Fibroblast of lung (primary cell): ENCODE measurements around the gene PID1. TPM values are rescaled to one million over a fixed set of nuclear protein-coding genes. Genes with fewer than 3 reads are reported as not detected.

ENCODE experiments used
- DNase-seq, 2 donors: peaks; one replicate each; pipeline versions ENCODE4 v3.0.0 to v3.0.0-alpha.2; 2010; ENCODE audit warnings: low read depth in 2 of 2
- H2AFZ ChIP-seq: 2 replicates; pipeline ENCODE4 v1.5.1; 2012; ENCODE audit warnings: low read length, control low read depth, inconsistent platforms
- H3K27ac ChIP-seq: 2 replicates; pipeline ENCODE4 v1.5.1; 2011; ENCODE audit warnings: low read length, control low read depth; ENCODE audit not compliant: insufficient read depth
- H3K27me3 ChIP-seq: 2 replicates; pipeline ENCODE4 v1.5.1; 2011; ENCODE audit warnings: mild to moderate bottlenecking, low read length; ENCODE audit not compliant: control insufficient read depth, insufficient read depth
- H3K36me3 ChIP-seq: 2 replicates; pipeline ENCODE4 v1.5.1; 2011; ENCODE audit warnings: low read length; ENCODE audit not compliant: control insufficient read depth, insufficient read depth
- H3K4me1 ChIP-seq: 2 replicates; pipeline ENCODE4 v1.5.1; 2011; ENCODE audit warnings: low read length; ENCODE audit not compliant: control insufficient read depth, insufficient read depth; ENCODE audit errors: extremely low read depth
- H3K4me2 ChIP-seq: 2 replicates; pipeline ENCODE4 v1.5.1; 2011; ENCODE audit warnings: low read length, control low read depth; ENCODE audit not compliant: insufficient read depth; ENCODE audit errors: extremely low read depth
- H3K4me3 ChIP-seq, 4 experiments: fragments of 200-600 bp in 1 of 4; sonication (generic) in 1 of 4; replicated peaks in 1 of 4; 2 replicates each; pipeline ENCODE4 v1.5.1; 2011 to 2016; ENCODE audit warnings: low read length in 4 of 4, low read depth in 3 of 4, mild to moderate bottlenecking in 3 of 4, control low read depth in 2 of 4, inconsistent platforms in 1 of 4, mixed read lengths in 1 of 4; ENCODE audit not compliant: insufficient read depth in 1 of 4; ENCODE audit errors: control extremely low read depth in 1 of 4
- H3K79me2 ChIP-seq: 2 replicates; pipeline ENCODE4 v1.5.1; 2012; ENCODE audit warnings: mild to moderate bottlenecking, low read length, inconsistent platforms; ENCODE audit not compliant: control insufficient read depth, insufficient read depth
- H3K9ac ChIP-seq: 2 replicates; pipeline ENCODE4 v1.5.1; 2011; ENCODE audit warnings: mild to moderate bottlenecking, low read length, control low read depth; ENCODE audit not compliant: insufficient read depth
- H3K9me3 ChIP-seq: 2 replicates; pipeline ENCODE4 v1.5.1; 2012; ENCODE audit warnings: low read depth, low read length; ENCODE audit not compliant: control insufficient read depth, insufficient read depth
- H4K20me1 ChIP-seq: 2 replicates; pipeline ENCODE4 v1.5.1; 2011; ENCODE audit warnings: low read length; ENCODE audit not compliant: control insufficient read depth, insufficient read depth; ENCODE audit errors: extremely low read depth
- EZH2 ChIP-seq: IDR thresholded peaks from 2 replicates; pipeline ENCODE4 v1.5.1; 2012; ENCODE audit warnings: low read length, control low read depth, mild to moderate bottlenecking; ENCODE audit errors: missing control alignments
- polyA plus RNA-seq, 2 donors: library from polyadenylated mRNA; depleted of rRNA in 1 of 2; stranded (reverse) in 1 of 2; unstranded in 1 of 2; fragments of >200 nt; gene quantifications; 2 replicates each; pipeline ENCODE4 v1.2.1, GENCODE V29; 2011 to 2012; ENCODE audit warnings: missing spikeins in 1 of 2
- total RNA-seq: library from RNA; depleted of rRNA; stranded (reverse); fragments of >200 nt; gene quantifications from 2 replicates; pipeline ENCODE4 v1.2.1, GENCODE V29; 2014
- TF ChIP-seq, protein P1 (sequence below), 2 donors: IDR thresholded peaks in 1 of 2; conservative IDR thresholded peaks in 1 of 2; 1 replicate in 1 of 2; 2 replicates in 1 of 2; pipeline ENCODE4 v1.5.1; 2011 to 2012; ENCODE audit warnings: low read length in 2 of 2, control low read depth in 1 of 2, inconsistent platforms in 1 of 2, low read depth in 1 of 2, mild to moderate bottlenecking in 1 of 2

Gene PID1
- total and polyA plus RNA-seq, 2 donors (not counting 1 experiment from before 2014, with no cell fraction given): 15.7 to 29.6 TPM

DNA sequence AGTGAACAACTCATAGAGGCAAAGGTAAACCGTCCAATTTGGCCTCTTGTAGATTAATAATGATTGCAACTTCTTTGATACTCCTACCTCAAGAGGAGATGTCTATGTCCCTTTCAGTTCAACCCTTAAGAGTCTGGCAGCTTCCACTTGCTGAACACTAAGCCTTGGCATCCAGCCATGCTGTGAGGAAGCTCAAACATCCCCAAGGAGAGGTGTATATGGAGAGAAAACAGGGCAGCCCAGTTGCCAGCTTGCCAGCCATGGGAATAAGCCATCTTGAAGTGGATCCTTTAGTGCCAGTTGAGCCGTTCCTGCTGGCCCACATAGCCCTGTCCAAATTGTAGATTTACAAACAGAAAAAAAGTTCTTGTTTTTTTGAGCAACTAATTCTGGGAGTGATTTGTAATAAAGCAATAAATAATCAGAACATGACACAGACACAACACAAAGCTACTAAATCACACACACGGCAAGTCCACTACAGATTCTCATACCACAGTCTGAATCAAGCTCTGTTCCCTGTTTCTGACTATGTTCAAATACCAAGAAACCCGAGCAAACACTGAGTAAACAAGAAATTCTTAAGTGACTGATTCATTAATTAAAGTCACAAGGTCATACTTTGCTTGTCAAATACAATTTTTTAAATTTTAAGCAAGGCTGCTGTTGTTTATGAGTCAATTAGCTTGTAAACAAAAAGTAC, 96.1 kb downstream of the PID1 start:
- H3K4me3 ChIP-seq: no peak overlapping the region
- H2AFZ ChIP-seq: no peak overlapping the region
- H3K9ac ChIP-seq: no peak overlapping the region
- no peaks in the 10 kb centered on the region for H3K27me3 ChIP-seq
- peaks cover 2% of the 10 kb centered on the region for H3K4me1 ChIP-seq
- peak overlapping the region; percentile 9 for H3K27ac ChIP-seq
- peak; percentile 21 to 56 for DNase-seq
- H3K79me2 ChIP-seq: no peaks in the 10 kb centered on the region
- TF ChIP-seq, protein P1, sequence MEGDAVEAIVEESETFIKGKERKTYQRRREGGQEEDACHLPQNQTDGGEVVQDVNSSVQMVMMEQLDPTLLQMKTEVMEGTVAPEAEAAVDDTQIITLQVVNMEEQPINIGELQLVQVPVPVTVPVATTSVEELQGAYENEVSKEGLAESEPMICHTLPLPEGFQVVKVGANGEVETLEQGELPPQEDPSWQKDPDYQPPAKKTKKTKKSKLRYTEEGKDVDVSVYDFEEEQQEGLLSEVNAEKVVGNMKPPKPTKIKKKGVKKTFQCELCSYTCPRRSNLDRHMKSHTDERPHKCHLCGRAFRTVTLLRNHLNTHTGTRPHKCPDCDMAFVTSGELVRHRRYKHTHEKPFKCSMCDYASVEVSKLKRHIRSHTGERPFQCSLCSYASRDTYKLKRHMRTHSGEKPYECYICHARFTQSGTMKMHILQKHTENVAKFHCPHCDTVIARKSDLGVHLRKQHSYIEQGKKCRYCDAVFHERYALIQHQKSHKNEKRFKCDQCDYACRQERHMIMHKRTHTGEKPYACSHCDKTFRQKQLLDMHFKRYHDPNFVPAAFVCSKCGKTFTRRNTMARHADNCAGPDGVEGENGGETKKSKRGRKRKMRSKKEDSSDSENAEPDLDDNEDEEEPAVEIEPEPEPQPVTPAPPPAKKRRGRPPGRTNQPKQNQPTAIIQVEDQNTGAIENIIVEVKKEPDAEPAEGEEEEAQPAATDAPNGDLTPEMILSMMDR (conservative IDR thresholded peaks at IDR 0.05 in 1 of 2, IDR thresholded peaks at IDR 0.05 in 1 of 2; ENCODE audit: low read depth in 1 of 2, low read length in 2 of 2): no peak
- no peak for TF ChIP-seq EZH2
- no peaks in the 10 kb centered on the region for H4K20me1 ChIP-seq
- H3K9me3 ChIP-seq: no peaks in the 10 kb centered on the region
- H3K36me3 ChIP-seq: no peaks in the 10 kb centered on the region
- peak overlapping the region; percentile 36 for H3K4me2 ChIP-seq

DNA sequence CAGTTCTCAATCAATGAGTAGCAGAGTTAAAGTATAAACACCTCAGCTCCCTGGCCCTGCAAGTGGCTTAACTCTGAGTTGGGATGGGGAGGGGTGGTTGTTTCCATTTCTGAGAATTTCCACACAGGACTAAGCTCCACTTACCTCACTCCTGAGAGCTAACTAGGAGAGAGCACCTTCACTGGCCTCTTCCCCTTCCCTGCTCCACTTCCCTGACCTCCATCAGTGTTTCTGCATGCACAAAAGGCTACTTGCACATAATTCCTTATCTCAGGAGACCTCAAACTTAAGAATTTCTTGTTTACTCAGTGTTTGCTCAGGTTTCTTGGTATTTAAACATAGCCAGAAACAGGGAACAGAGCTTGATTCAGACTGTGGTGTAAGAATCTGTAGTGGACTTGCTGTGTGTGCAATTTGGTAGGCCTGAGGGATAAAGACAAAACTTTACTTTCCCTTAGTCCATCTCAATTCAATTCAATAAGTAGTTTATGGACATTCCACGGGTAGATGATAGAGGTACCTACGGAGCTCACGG, 97.2 kb downstream of the PID1 start:
- Histone ChIP-seq H2AFZ (no peak overlapping the region), H4K20me1 (no peaks in the 10 kb centered on the region)
- TF ChIP-seq, protein P1 (conservative IDR thresholded peaks at IDR 0.05 in 1 of 2, IDR thresholded peaks at IDR 0.05 in 1 of 2; ENCODE audit: low read depth in 1 of 2, low read length in 2 of 2): no peak
- no peak for TF ChIP-seq EZH2

DNA sequence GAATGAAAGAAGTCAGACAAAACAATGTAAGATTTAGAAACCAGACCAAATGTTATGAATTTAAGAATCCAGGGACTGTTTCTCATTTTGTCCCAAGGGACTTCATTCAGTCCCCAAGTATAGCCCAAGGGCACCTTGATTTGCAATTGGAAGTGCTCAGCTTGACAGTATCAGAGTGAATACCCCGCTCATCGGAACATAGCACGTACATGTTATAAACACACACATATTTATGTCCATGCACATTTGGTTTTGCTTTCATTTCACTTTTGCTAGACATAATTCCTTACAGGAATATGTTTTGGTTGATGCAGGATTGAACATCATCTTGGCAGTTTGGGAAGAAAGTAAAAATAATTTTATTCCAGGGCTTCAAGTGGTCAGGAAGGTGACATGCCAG, 100.2 kb downstream of the PID1 start:
- H3K4me1 ChIP-seq: peaks cover 2% of the 10 kb centered on the region
- H2AFZ ChIP-seq: peak overlapping the region; percentile 34
- H3K27me3 ChIP-seq: no peaks in the 10 kb centered on the region
- H3K4me3 ChIP-seq: peak overlapping the region; percentile 34 to 45 (median 40)
- H3K27ac ChIP-seq: peak overlapping the region; percentile 49
- no peaks in the 10 kb centered on the region for H3K36me3 ChIP-seq
- no peaks in the 10 kb centered on the region for H3K9me3 ChIP-seq
- H4K20me1 ChIP-seq: no peaks in the 10 kb centered on the region
- H3K79me2 ChIP-seq: no peaks in the 10 kb centered on the region
- peak overlapping the region; percentile 92 for H3K4me2 ChIP-seq
- peak in 1 of 2 donors; percentile 40 for DNase-seq
- no peak overlapping the region for H3K9ac ChIP-seq
- TF ChIP-seq EZH2: no peak
- TF ChIP-seq, protein P1 (conservative IDR thresholded peaks at IDR 0.05 in 1 of 2, IDR thresholded peaks at IDR 0.05 in 1 of 2; ENCODE audit: low read depth in 1 of 2, low read length in 2 of 2): no peak

More for the DNA sequence above, 97.2 kb downstream of the PID1 start:
- Histone ChIP-seq H3K79me2 (no peaks in the 10 kb centered on the region), H3K4me1 (peaks cover 2% of the 10 kb centered on the region), H3K27ac (no peak overlapping the region), H3K9me3 (no peaks in the 10 kb centered on the region), H3K27me3 (no peaks in the 10 kb centered on the region), H3K36me3 (no peaks in the 10 kb centered on the region), H3K4me3 (no peak overlapping the region), H3K4me2 (no peak overlapping the region), H3K9ac (no peak overlapping the region)
- no peak for DNase-seq
